Neural cell (in vitro differentiated cells): ENCODE data around the gene PPP2R5D. TPM values are rescaled to one million over a fixed set of nuclear protein-coding genes. Genes with fewer than 3 reads are reported as not detected.

Source experiments
- H2AFZ ChIP-seq: fragments of 200-600, 300-800 bp; sonication (generic), shearing (Covaris generic); 2 replicates; pipeline ENCODE4 v1.6.0; 2014; ENCODE audit warnings: low read depth, mild to moderate bottlenecking, antibody characterized with exemption, low read length, moderate library complexity
- H3F3A ChIP-seq: fragments of 200-600 bp; shearing (Covaris generic); 2 replicates; pipeline ENCODE4 v1.6.1; 2016; ENCODE audit warnings: mild to moderate bottlenecking, moderate library complexity, mixed read lengths, antibody characterized with exemption, low read length; ENCODE audit not compliant: insufficient read depth, poor library complexity, severe bottlenecking
- H3K27ac ChIP-seq: fragments of 200-600, 300-800 bp; sonication (generic), shearing (Covaris generic); 2 replicates; pipeline ENCODE4 v1.5.1; 2014; ENCODE audit warnings: mild to moderate bottlenecking, low read length, moderate library complexity
- H3K27me3 ChIP-seq: fragments of 300-800, 200-600 bp; sonication (generic), shearing (Covaris generic); 2 replicates; pipeline ENCODE4 v1.6.0; 2014; ENCODE audit warnings: mild to moderate bottlenecking, low read depth, low read length, moderate library complexity; ENCODE audit not compliant: insufficient read depth
- H3K36me3 ChIP-seq: fragments of 300-800, 200-600 bp; sonication (generic), shearing (Covaris generic); 2 replicates; pipeline ENCODE4 v1.5.1; 2014; ENCODE audit warnings: mild to moderate bottlenecking, antibody characterized with exemption, low read length, moderate library complexity; ENCODE audit not compliant: insufficient read depth
- H3K4me2 ChIP-seq: fragments of 300-800, 200-600 bp; sonication (generic), shearing (Covaris generic); 2 replicates; pipeline ENCODE4 v1.6.0; 2014; ENCODE audit warnings: mild to moderate bottlenecking, low read length
- H3K4me3 ChIP-seq: fragments of 300-800, 200-600 bp; sonication (generic), shearing (Covaris generic); 2 replicates; pipeline ENCODE4 v1.5.1; 2014; ENCODE audit warnings: mild to moderate bottlenecking, low read length, moderate library complexity
- H3K79me2 ChIP-seq: fragments of 200-600 bp; shearing (Covaris generic); replicated peaks from 2 replicates; pipeline ENCODE4 v1.6.0; 2014; ENCODE audit warnings: mild to moderate bottlenecking, low read length, moderate library complexity; ENCODE audit not compliant: insufficient read depth
- H3K9ac ChIP-seq: fragments of 300-800, 200-600 bp; sonication (generic), shearing (Covaris generic); 2 replicates; pipeline ENCODE4 v1.6.1; 2016; ENCODE audit warnings: mild to moderate bottlenecking, low read length, mixed read lengths
- H3K9me2 ChIP-seq: fragments of 200-600 bp; shearing (Covaris generic); 2 replicates; pipeline ENCODE4 v1.6.1; 2016; ENCODE audit warnings: mild to moderate bottlenecking, low read length, mixed read lengths; ENCODE audit not compliant: insufficient read depth
- H3K9me3 ChIP-seq: fragments of 200-600, 300-800 bp; sonication (generic), shearing (Covaris generic); 2 replicates; pipeline ENCODE4 v1.6.1; 2016; ENCODE audit warnings: mild to moderate bottlenecking, mixed run types, low read length, moderate library complexity, mixed read lengths
- H4K20me1 ChIP-seq: fragments of 200-600 bp; shearing (Covaris generic); 2 replicates; pipeline ENCODE4 v1.6.1; 2016; ENCODE audit warnings: mild to moderate bottlenecking, mixed run types; ENCODE audit not compliant: insufficient read depth
- EP300 ChIP-seq: fragments of 450-650 bp; conservative IDR thresholded peaks from 2 replicates; pipeline ENCODE4 v1.6.1; 2014; ENCODE audit warnings: antibody characterized with exemption, mild to moderate bottlenecking, moderate library complexity; ENCODE audit not compliant: poor library complexity, severe bottlenecking
- EZH2 ChIP-seq: fragments of 200-600, 300-800 bp; shearing (Covaris generic), sonication (generic); IDR thresholded peaks from 2 replicates; pipeline ENCODE4 v1.6.1; 2014; ENCODE audit warnings: antibody characterized with exemption, low read length, borderline replicate concordance, mild to moderate bottlenecking; ENCODE audit not compliant: insufficient read depth, poor library complexity, severe bottlenecking
- MXI1 ChIP-seq: fragments of 450-650 bp; conservative IDR thresholded peaks from 2 replicates; pipeline ENCODE4 v1.6.1; 2014; ENCODE audit warnings: antibody characterized with exemption, mild to moderate bottlenecking; ENCODE audit not compliant: poor library complexity, severe bottlenecking
- POLR2AphosphoS5 ChIP-seq: IDR thresholded peaks from 2 replicates; pipeline ENCODE4 v1.6.1; 2012
- RAD21 ChIP-seq: fragments of 450-650 bp; conservative IDR thresholded peaks from 2 replicates; pipeline ENCODE4 v1.6.1; 2014; ENCODE audit warnings: antibody characterized with exemption, mild to moderate bottlenecking, moderate library complexity
- SMC3 ChIP-seq: fragments of 450-650 bp; conservative IDR thresholded peaks from 2 replicates; pipeline ENCODE4 v1.6.1; 2014; ENCODE audit warnings: antibody characterized with exemption, mild to moderate bottlenecking, moderate library complexity; ENCODE audit not compliant: poor library complexity
- TAF1 ChIP-seq: IDR thresholded peaks from 2 replicates; pipeline ENCODE4 v1.6.1; 2012; ENCODE audit warnings: low read depth
- polyA plus RNA-seq: library from polyadenylated mRNA; depleted of rRNA; stranded (reverse); fragments of >200 nt; gene quantifications from 2 replicates; pipeline ENCODE4 v1.2.3, GENCODE V29; 2014
- TF ChIP-seq, protein P1 (sequence below): fragments of 450-650 bp; IDR thresholded peaks from 2 replicates; pipeline ENCODE4 v1.5.1; 2014; ENCODE audit warnings: antibody characterized with exemption, mild to moderate bottlenecking, moderate library complexity; ENCODE audit not compliant: poor library complexity, severe bottlenecking
- TF ChIP-seq, protein P2 (sequence below): IDR thresholded peaks from 2 replicates; pipeline ENCODE4 v1.6.1; 2012; ENCODE audit warnings: borderline replicate concordance

The PPP2R5D gene
- polyA plus RNA-seq, 1 donor from 2014 or later, result 41.1 TPM

DNA sequence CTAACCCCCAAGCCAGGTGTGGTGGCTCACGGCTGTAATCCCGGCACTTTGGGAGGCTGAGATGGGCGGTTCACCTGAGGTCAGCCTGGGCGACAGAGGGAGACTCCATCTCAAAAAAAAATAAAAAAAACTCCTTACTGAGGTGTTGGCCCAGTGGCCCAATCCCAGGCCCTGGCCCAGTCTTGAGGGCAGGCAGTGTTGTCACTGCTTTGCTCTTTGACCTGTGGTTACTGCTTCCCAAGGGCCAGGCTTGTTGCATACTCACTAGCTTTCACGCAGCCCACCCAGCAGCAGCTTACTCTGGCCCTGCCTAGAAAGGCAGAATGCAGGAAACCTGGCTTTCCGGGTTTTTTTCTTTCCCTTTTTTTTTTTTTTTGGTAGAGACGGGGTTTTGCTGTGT, 41.9 kb upstream of the PPP2R5D start:
- no peak overlapping the region for H3K27ac ChIP-seq
- no peaks in the 10 kb centered on the region for H3K79me2 ChIP-seq
- H3K36me3 ChIP-seq, result no peaks in the 10 kb centered on the region
- H3K9ac ChIP-seq, result no peak overlapping the region
- no peaks in the 10 kb centered on the region for H3K27me3 ChIP-seq
- H3F3A ChIP-seq, result no peaks in the 10 kb centered on the region
- no peak overlapping the region for H3K4me3 ChIP-seq
- no peaks in the 10 kb centered on the region for H3K9me3 ChIP-seq
- H2AFZ ChIP-seq, result no peak overlapping the region
- H3K9me2 ChIP-seq, result no peaks in the 10 kb centered on the region
- no peak overlapping the region for H3K4me2 ChIP-seq
- TF ChIP-seq MXI1 (no peak), SMC3 (no peak), EP300 (no peak), RAD21 (no peak), EZH2 (no peak), POLR2AphosphoS5 (no peak), TAF1 (no peak)
- TF ChIP-seq, protein P1, sequence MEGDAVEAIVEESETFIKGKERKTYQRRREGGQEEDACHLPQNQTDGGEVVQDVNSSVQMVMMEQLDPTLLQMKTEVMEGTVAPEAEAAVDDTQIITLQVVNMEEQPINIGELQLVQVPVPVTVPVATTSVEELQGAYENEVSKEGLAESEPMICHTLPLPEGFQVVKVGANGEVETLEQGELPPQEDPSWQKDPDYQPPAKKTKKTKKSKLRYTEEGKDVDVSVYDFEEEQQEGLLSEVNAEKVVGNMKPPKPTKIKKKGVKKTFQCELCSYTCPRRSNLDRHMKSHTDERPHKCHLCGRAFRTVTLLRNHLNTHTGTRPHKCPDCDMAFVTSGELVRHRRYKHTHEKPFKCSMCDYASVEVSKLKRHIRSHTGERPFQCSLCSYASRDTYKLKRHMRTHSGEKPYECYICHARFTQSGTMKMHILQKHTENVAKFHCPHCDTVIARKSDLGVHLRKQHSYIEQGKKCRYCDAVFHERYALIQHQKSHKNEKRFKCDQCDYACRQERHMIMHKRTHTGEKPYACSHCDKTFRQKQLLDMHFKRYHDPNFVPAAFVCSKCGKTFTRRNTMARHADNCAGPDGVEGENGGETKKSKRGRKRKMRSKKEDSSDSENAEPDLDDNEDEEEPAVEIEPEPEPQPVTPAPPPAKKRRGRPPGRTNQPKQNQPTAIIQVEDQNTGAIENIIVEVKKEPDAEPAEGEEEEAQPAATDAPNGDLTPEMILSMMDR, result no peak
- TF ChIP-seq, protein P2, sequence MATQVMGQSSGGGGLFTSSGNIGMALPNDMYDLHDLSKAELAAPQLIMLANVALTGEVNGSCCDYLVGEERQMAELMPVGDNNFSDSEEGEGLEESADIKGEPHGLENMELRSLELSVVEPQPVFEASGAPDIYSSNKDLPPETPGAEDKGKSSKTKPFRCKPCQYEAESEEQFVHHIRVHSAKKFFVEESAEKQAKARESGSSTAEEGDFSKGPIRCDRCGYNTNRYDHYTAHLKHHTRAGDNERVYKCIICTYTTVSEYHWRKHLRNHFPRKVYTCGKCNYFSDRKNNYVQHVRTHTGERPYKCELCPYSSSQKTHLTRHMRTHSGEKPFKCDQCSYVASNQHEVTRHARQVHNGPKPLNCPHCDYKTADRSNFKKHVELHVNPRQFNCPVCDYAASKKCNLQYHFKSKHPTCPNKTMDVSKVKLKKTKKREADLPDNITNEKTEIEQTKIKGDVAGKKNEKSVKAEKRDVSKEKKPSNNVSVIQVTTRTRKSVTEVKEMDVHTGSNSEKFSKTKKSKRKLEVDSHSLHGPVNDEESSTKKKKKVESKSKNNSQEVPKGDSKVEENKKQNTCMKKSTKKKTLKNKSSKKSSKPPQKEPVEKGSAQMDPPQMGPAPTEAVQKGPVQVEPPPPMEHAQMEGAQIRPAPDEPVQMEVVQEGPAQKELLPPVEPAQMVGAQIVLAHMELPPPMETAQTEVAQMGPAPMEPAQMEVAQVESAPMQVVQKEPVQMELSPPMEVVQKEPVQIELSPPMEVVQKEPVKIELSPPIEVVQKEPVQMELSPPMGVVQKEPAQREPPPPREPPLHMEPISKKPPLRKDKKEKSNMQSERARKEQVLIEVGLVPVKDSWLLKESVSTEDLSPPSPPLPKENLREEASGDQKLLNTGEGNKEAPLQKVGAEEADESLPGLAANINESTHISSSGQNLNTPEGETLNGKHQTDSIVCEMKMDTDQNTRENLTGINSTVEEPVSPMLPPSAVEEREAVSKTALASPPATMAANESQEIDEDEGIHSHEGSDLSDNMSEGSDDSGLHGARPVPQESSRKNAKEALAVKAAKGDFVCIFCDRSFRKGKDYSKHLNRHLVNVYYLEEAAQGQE, result no peak
- H4K20me1 ChIP-seq, result no peaks in the 10 kb centered on the region

DNA sequence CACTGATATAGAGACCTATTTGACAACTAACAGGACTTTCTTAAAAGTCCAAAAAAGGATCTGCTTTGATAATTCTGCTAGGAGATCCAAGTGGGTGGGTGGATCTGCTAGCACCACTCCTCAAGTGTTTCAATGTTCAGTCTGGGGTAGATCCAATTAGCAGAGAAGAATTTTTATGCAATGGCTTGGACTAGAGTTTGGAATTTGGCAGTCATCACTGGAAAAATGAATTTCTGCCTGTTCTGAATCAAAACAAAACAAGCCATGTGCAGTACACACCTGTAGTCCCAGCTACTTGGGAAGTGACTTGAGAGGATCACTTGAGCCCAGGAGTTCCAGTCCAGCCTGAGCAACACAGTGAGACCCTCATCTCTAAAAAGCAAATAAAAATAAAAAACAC, 36.4 kb upstream of the PPP2R5D start:
- Histone ChIP-seq H3K9me3 (no peaks in the 10 kb centered on the region), H3K79me2 (no peaks in the 10 kb centered on the region), H3K9me2 (no peaks in the 10 kb centered on the region), H3K27ac (no peak overlapping the region), H4K20me1 (no peaks in the 10 kb centered on the region), H3K4me2 (no peak overlapping the region), H3K9ac (no peak overlapping the region), H3F3A (no peaks in the 10 kb centered on the region), H3K4me3 (no peak overlapping the region), H2AFZ (no peak overlapping the region), H3K36me3 (no peaks in the 10 kb centered on the region), H3K27me3 (no peaks in the 10 kb centered on the region)
- TF ChIP-seq TAF1 (no peak), POLR2AphosphoS5 (no peak)

DNA sequence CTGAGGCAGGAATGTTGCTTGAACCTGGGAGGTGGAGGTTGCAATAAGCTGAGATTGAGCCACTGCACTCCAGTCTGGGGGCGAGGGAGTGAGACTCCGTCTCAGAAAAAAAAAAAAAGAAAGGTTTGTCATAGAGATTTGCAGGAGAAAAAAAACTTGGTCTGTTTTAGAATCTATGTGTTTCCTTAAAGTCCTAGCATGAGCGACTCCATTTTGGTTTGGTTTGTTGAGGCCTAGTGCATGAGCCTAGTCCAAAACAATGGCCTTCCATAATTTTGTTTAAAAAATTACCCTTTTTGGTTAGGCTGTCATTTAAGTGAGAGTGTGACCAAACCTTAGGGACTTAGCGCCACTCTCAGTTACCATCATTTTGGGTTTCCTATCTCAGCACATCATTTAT, 32.0 kb upstream of the PPP2R5D start:
- Histone ChIP-seq H3K4me2 (no peak overlapping the region), H3K27me3 (no peaks in the 10 kb centered on the region), H3K4me3 (no peak overlapping the region), H2AFZ (no peak overlapping the region), H3K9me2 (no peaks in the 10 kb centered on the region), H3K27ac (no peak overlapping the region), H4K20me1 (no peaks in the 10 kb centered on the region), H3K79me2 (no peaks in the 10 kb centered on the region), H3K9me3 (no peaks in the 10 kb centered on the region), H3K9ac (no peak overlapping the region), H3K36me3 (no peaks in the 10 kb centered on the region), H3F3A (no peaks in the 10 kb centered on the region)
- TF ChIP-seq MXI1 (no peak), EZH2 (no peak), SMC3 (no peak), RAD21 (no peak), EP300 (no peak), POLR2AphosphoS5 (no peak), TAF1 (no peak)
- TF ChIP-seq, protein P2, result no peak
- TF ChIP-seq, protein P1, result no peak
